ENCODE results near the gene OR2S2.

OR2S2 gene

GRCh38 chr9:35908504-35909125 is 49.3 kb downstream of the OR2S2 start:
- peak overlapping the region; percentile 99 for H4K8ac ChIP-seq (ENCODE audit: low read length)
- no peaks in the 10 kb centered on the region for H3K27me3 ChIP-seq (ENCODE audit: control insufficient read depth in 1 of 2, insufficient read depth in 1 of 2, low read length in 2 of 2)
- peak overlapping the region; percentile 92 for H2BK15ac ChIP-seq (ENCODE audit: low read depth, poor library complexity, severe bottlenecking)
- H3K14ac ChIP-seq (ENCODE audit: low read length in 2 of 2), result no peak overlapping the region
- H3K9ac ChIP-seq (ENCODE audit: low read length), result peak overlapping the region; percentile 86
- no peak for DNase-seq
- no peaks in the 10 kb centered on the region for H3K79me1 ChIP-seq (replicated peaks; ENCODE audit: low read length, poor library complexity, severe bottlenecking)
- no peak overlapping the region for H3K23ac ChIP-seq (ENCODE audit: low read length in 2 of 2)
- peak overlapping the region; percentile 39 for H2BK5ac ChIP-seq (ENCODE audit: low read depth, low read length, poor library complexity, severe bottlenecking)
- no peak overlapping the region for H3K4me2 ChIP-seq (ENCODE audit: low read length, poor library complexity, severe bottlenecking)
- H3K4ac ChIP-seq (ENCODE audit: low read depth in 1 of 2, low read length in 2 of 2), result peak overlapping the region; percentile 31 to 35
- H3K4me3 ChIP-seq (ENCODE audit: insufficient read depth in 1 of 2, low read depth in 1 of 2, low read length in 2 of 2), result peak overlapping the region in 1 of 2 experiments; percentile 34
- peaks cover 54% of the 10 kb centered on the region for H3K4me1 ChIP-seq (ENCODE audit: control insufficient read depth, insufficient read depth, low read depth, low read length)
- no peak overlapping the region for H2AFZ ChIP-seq (ENCODE audit: low read depth, low read length)
- peak overlapping the region; percentile 84 to 89 for H3K18ac ChIP-seq (ENCODE audit: low read depth in 1 of 2, low read length in 2 of 2)
- peak overlapping the region; percentile 96 to 98 for H2BK12ac ChIP-seq (ENCODE audit: low read length in 2 of 2)
- H3K9me3 ChIP-seq (ENCODE audit: control insufficient read depth, low read length), result no peaks in the 10 kb centered on the region
- H2BK120ac ChIP-seq (ENCODE audit: low read depth, low read length), result peak overlapping the region; percentile 80
- peak overlapping the region; percentile 8 for H2AK5ac ChIP-seq (ENCODE audit: low read length, severe bottlenecking)
- WGBS, result 52% methylated on average over 9 of the region's 9 CpGs
- peak overlapping the region; percentile 97 for H3K27ac ChIP-seq (ENCODE audit: low read length, poor library complexity, severe bottlenecking)
- H3K36me3 ChIP-seq (ENCODE audit: control insufficient read depth in 1 of 2, insufficient read depth in 2 of 2, low read depth in 1 of 2, low read length in 2 of 2), result no peaks in the 10 kb centered on the region
- peak overlapping the region; percentile 98 for H4K91ac ChIP-seq (ENCODE audit: low read length)

DNA sequence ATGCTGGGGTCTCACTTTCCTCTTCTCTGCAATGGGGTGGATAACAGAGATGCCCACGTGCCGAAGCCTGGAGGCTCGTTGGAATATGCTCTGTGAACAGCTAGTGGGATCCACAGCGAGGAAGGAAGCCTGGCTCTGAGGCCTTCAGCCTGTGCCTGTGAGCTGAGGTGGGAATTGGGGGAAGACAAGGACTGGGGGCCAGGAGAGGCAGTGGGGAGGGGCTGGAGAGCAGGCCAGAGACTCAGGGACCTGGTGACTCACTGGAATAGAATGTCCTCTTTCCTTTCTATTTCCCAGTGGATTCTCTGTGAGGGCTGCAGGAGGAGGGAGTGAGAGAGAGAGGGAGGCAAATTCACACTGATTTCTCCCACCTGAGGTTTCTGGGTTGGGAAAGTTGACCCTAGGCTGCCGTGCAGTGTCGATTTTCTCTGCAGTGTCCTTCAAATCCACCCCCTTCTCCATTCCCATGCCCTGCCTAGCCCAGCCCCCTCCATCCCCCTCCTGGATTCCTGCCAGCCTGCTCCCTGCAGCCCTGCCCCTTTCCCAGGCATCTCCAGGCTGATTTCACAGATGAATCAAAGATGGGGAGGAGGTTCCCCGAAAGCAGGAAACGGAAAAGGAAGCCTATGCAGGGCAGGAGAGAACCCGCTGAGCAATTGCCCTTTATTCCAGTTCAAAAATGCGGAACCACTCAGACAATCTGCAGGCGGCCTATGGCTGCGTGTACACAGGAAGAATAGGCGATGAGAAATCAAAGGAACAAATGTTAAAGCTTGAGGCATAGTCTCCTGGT is 50.0 kb downstream of the OR2S2 start:
- Histone ChIP-seq H2BK120ac (ENCODE audit: low read depth, low read length) (peak overlapping the region; percentile 99), H2AFZ (ENCODE audit: low read depth, low read length) (no peak overlapping the region), H3K9me3 (ENCODE audit: control insufficient read depth, low read length) (no peaks in the 10 kb centered on the region), H2BK5ac (ENCODE audit: low read depth, low read length, poor library complexity, severe bottlenecking) (peak overlapping the region; percentile 90), H3K4ac (ENCODE audit: low read depth in 1 of 2, low read length in 2 of 2) (peak overlapping the region; percentile 86 to 100), H2AK5ac (ENCODE audit: low read length, severe bottlenecking) (peak overlapping the region; percentile 97), H3K4me3 (ENCODE audit: insufficient read depth in 1 of 2, low read depth in 1 of 2, low read length in 2 of 2) (peak overlapping the region in 1 of 2 experiments; percentile 61), H3K4me2 (ENCODE audit: low read length, poor library complexity, severe bottlenecking) (peak overlapping the region; percentile 36), H3K27me3 (ENCODE audit: control insufficient read depth in 1 of 2, insufficient read depth in 1 of 2, low read length in 2 of 2) (no peaks in the 10 kb centered on the region), H3K4me1 (ENCODE audit: control insufficient read depth, insufficient read depth, low read depth, low read length) (peaks cover 54% of the 10 kb centered on the region), H3K18ac (ENCODE audit: low read depth in 1 of 2, low read length in 2 of 2) (peak overlapping the region; percentile 84 to 99), H4K8ac (ENCODE audit: low read length) (peak overlapping the region; percentile 99), H4K91ac (ENCODE audit: low read length) (peak overlapping the region; percentile 99), H3K36me3 (ENCODE audit: control insufficient read depth in 1 of 2, insufficient read depth in 2 of 2, low read depth in 1 of 2, low read length in 2 of 2) (no peaks in the 10 kb centered on the region), H3K27ac (ENCODE audit: low read length, poor library complexity, severe bottlenecking) (peak overlapping the region; percentile 97), H3K14ac (ENCODE audit: low read length in 2 of 2) (peak overlapping the region; percentile 36 to 86), H2BK15ac (ENCODE audit: low read depth, poor library complexity, severe bottlenecking) (peak overlapping the region; percentile 97), H3K23ac (ENCODE audit: low read length in 2 of 2) (peak overlapping the region; percentile 25 to 28), H3K9ac (ENCODE audit: low read length) (peak overlapping the region; percentile 86), H2BK12ac (ENCODE audit: low read length in 2 of 2) (peak overlapping the region; percentile 46 to 96), H3K79me1 (replicated peaks; ENCODE audit: low read length, poor library complexity, severe bottlenecking) (no peaks in the 10 kb centered on the region)
- peak; percentile 93 for DNase-seq
- 2% methylated on average over 11 of the region's 13 CpGs for WGBS
